Left kidney (tissue), 2 donors: Measurements from ENCODE around the gene DLX4. TPM values are rescaled to one million over a fixed set of nuclear protein-coding genes. Genes with fewer than 3 reads are reported as not detected.

Experiments used
- DNase-seq: peaks from one replicate; pipeline ENCODE4 v3.0.0-alpha.2; 2013
- polyA plus RNA-seq: library from polyadenylated mRNA; unstranded; fragments of 120-200 nt; gene quantifications from one replicate; pipeline ENCODE4 v1.2.1, GENCODE V29; 2013; ENCODE audit not compliant: insufficient read length

The DLX4 gene
- polyA plus RNA-seq, 1 donor = 0.75 TPM

- DNase-seq = no peak
Observed at GRCh38 chr17:49946208-49946607, 22.8 kb upstream of the DLX4 start.

GRCh38 chr17:49946964-49947584, 21.9 kb upstream of the DLX4 start:
- DNase-seq = no peak

DNA sequence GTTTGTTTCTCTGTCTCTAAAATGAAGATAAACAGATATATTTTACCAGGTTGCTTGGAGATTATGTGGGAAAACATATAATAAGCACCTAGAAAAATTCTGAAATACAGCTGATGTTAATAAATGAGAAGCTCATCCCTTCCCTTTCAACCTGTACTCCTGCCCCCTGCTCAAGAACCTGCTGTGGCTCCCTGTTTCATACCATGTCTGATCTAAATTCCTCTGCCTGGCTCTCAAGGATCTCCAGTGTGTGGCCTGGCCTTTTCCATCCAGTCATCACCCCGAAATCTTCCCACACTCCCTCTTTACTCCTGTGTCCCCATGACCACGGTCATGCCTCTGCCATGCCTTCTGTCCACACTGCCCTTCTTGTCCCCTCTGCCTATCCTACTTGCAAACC, 19.4 kb upstream of the DLX4 start:
- no peak for DNase-seq

GRCh38 chr17:49951362-49952082, 17.5 kb upstream of the DLX4 start:
- no peak for DNase-seq

- DNase-seq = peak; percentile 84
Observed at GRCh38 chr17:49952209-49952911, 16.6 kb upstream of the DLX4 start.

DNA sequence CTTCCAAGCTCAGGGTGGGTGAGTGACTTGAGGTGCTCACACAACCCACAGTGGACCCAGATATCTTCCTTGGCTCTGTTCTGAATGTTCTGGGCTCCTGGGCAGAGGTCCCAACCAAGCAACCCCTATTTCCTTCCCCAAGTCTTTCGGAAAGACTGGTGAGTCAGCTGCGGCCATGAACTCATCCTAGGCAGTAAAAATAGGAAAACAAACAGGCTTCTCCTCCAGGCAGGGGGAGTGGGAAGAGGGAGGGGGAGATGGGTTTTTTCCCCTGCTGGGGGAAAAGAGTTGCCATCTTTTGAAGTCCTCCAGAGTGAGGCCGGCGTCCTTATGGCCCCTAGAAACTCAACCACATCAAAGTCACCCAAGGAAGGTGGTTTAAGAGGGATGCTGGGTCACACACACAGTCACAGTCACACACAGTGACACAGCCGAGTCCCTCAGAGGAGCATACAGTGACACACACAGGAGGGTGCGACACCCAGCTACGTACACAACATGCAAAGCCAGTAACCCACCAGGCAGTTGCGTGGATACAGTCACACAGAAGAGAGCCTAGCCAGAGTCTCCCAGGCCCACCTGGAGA, 16.0 kb upstream of the DLX4 start:
- DNase-seq = no peak

GRCh38 chr17:49955157-49955556, 13.8 kb upstream of the DLX4 start:
- no peak for DNase-seq

GRCh38 chr17:49956780-49957179, 12.2 kb upstream of the DLX4 start:
- no peak for DNase-seq

DNA sequence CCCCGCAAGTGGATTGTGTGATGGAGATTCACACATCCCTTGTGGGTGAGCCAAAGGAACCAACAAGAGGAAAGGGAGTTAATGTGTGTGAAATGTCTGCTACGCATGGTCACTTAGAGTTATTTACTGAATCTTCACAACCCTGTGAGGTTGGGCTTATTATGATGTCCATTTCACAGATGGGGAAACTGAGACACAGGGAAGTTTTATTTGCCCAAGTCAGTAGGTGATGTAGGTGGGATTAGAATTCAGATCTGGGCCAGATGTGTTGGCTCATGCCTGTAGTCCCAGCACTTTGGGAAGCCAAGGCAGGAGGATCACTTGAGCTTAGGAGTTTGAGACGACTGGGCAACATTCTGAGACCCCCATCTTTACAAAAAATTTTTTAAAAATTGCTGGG, 11.6 kb upstream of the DLX4 start:
- no peak for DNase-seq

DNA sequence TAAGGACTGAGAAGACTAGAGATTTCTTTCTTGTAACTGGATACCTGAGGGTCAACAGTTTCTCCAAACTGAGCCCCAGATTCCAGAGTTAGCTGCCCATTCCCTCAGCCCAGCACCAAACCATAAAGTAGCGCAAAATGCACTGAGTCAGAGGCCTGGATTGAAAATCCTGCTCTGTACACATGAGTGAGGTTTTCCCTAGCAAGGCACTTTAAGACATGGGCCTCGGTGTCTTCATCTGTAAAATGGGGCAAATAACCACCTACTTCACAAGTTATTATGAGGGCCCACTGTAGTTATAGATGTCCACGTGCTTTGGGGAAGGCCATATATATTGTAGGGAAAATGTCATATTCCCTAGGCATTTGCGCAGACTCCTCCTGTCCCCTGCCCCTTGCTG, 10.3 kb upstream of the DLX4 start:
- DNase-seq = no peak

DNA sequence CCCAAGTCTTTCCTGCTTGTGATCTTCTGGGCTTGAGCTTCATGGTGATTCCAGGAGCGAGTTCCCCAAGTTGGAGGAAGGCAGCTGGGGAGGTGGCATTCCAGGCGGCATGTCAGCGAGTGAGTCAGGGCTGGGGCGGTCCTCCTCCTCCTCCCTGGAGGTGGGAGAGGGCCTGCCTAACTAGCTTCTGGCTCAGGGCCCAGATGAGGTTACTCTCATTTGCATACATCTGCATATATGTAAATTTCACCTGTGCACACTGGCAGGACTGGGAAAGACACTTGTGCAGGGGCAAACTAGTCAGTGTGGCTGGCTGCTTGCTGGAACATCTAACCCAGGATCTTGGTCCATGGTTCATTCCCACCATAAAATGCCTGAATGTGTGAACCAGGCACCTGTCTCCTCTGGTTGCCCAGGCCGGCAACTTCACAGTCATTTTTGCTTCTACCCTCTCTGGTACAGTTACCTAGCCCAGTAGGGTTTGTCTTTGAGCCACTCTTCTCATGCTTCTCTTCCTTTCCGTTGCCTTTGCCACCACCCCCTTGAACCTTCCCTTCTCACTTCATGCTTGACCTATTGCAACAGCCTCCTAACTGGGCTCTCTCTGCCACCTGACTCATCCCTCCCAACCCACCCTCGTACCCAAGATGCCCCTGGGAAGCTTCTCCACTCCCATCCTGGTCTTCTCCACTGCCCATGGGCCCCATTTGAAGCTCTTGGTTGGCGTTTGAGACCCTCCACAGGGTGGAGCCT, 9.6 kb upstream of the DLX4 start:
- DNase-seq = no peak

GRCh38 chr17:49962599-49963308, 6.2 kb upstream of the DLX4 start:
- DNase-seq = no peak

DNA sequence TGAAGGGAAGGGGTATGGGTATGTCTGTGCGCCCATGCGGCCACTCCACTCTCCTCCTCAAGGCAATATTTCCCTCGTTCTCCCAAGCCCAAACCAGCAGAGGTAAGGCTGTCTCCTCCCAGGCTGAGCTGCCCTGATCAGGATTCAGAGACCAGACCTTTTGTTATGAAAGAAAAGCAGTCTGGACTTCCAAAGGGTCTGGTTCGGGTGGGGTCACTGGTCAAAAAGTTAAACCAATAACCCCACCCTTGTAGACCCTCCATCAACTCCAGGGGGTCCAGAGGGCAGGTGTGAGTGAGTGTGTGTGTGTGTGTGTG, 5.7 kb upstream of the DLX4 start:
- no peak for DNase-seq

- no peak for DNase-seq
Observed at GRCh38 chr17:49963626-49964302, 5.2 kb upstream of the DLX4 start.

DNA sequence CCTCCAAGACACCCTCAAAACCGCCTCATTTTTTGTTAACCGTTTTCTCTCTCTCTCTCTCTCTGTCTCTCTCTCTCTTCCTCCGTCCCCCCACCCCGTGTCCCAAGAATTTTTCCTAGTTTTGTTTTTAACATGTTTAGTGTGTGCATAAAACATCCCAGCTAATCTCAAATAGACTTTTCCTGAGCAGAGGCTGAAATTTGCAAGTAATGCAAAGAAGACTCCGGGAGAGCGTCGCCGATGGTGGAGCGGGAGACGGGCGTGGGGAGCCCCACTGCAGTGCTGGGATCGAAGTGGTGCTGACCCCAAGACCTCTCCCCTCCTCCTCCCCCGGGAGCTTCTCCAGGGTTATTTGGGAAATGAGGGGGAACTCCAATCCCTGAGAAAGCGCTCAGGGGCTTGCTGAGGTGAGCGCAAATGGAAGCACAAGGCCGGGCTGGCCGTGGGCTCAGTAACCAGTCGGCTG, 4.7 kb upstream of the DLX4 start:
- DNase-seq = no peak

GRCh38 chr17:49964769-49965523, 4.0 kb upstream of the DLX4 start:
- no peak for DNase-seq

DNA sequence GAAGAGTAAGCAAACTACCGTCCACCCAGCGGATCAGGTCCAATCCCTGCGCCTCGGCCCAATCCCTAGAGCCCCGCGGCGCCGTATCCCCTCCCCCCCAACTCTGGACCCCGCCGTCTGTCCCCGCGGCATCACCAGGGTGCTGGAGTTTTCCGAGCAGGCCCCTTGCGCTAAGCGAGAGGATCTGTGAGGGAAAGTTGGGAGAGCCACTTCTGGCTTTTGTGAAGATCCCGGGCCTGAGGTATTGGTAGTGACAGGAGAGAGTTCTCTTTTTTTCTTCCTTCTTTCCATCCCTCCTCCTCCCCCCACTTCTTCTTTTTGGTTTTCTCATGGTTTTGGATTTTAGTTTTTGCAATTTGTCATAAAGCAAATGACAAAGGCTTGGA, 3.5 kb upstream of the DLX4 start:
- DNase-seq = no peak

DNA sequence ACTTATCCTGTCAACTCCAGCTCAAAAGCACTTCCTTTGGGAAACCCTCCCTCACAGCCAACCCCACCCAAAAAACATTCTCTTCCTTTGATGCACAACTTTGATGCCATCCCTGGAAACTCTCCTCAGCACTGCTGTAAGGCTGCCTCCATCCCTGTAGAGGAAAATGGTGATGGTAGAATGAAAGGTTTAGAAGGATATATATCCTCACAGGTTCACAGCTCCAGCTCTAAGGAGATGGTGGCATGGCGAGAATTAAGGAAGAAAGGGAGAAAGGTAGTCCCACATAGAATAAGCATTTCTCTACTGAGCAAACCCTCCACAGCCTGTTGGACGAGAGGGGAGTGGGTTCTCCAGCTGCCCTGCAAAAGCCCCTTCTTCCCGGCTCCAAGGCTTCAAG, 2.2 kb upstream of the DLX4 start:
- no peak for DNase-seq

DNA sequence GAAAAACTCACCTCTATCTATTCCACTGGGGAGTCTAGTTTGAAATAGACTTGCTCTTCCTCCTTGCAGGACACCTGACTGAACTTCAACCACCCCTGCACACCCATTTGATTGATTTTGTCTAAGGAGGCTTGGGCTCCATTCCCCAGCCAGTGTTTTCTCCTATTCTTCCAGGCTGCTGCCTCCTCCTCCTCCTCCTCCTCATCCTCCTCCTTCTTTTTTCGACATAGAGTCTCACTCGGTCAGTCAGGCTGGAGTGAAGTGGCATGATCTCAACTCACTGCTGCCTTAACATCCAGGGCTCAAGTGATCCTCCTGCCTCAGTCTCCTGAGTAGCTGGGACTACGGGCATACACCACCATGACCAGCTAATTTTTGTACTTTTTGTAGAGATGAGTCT, 1.8 kb upstream of the DLX4 start:
- DNase-seq = no peak

DNA sequence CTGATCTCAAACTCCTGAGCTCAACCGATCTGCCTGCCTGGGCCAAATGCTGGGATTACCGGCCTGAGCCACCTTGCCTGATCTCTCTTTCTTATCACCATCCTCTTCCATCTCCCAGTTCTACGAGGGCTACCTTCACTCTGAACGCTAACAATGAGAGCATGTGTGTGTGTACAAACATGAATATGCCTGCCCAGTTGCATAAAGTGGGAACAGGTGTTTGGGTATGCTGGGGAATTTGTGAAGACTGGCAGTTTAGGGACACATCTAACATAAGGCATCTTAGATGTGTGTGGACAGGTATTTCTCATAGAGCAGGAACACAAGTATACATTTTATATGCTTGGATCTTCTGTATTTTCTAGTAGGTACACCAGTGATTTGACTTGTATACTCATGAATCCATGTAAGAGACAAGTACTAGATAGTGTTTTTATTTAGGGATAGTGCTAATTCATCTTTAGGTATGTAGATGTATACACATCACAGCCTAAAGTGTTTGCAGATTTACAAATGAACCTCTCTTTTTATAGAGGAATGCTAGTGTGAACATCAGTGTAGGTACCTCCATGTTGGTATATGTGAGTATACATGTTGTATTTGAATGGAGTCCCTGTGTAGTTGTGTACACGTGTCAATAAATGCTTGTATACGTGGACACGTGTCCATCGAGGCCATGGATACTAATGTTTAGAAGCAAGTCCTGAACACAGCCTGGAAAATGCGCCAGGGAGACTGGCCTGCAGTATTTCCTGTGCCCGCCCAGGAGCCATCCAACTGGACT, 1.2 kb upstream of the DLX4 start:
- DNase-seq = no peak
